Uterus (tissue), 2 donors: ENCODE measurements around the gene ASIC2.

Experiments
- POLR2A ChIP-seq, 2 donors: fragments of 450-650 bp; IDR thresholded peaks; one replicate each; pipeline ENCODE4 v1.6.1; 2016; ENCODE audit warnings: antibody characterized with exemption in 2 of 2, mild to moderate bottlenecking in 1 of 2, moderate library complexity in 1 of 2
- TF ChIP-seq, protein P1 (sequence below), 4 experiments: fragments of 200-600 bp in 2 of 4; fragments of 450-650 bp in 2 of 4; sonication (generic) in 2 of 4; IDR thresholded peaks; one replicate each; pipeline ENCODE4 v1.5.1; 2016 to 2019; ENCODE audit warnings: antibody characterized with exemption in 4 of 4, mild to moderate bottlenecking in 2 of 4, moderate library complexity in 1 of 4

DNA sequence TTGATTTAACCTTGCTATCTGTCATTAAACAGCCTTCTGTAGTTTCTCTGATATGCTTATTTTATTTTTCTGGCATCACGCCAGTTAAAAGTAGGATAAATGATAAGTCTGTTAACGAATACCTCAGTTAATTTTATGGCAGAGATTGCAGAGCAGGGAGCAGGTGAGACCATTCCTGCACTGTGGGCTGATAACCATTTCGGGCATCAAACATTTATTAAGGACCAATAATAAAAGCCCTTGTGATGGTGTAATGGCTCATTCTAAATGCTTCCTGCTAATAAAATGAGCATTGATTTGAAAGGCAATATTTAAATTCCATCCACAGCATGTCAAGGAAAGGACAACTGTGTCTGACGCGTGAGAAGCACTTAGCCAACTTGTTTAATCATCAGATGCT lies 94.1 kb downstream of the ASIC2 start:
- TF ChIP-seq, protein P1, sequence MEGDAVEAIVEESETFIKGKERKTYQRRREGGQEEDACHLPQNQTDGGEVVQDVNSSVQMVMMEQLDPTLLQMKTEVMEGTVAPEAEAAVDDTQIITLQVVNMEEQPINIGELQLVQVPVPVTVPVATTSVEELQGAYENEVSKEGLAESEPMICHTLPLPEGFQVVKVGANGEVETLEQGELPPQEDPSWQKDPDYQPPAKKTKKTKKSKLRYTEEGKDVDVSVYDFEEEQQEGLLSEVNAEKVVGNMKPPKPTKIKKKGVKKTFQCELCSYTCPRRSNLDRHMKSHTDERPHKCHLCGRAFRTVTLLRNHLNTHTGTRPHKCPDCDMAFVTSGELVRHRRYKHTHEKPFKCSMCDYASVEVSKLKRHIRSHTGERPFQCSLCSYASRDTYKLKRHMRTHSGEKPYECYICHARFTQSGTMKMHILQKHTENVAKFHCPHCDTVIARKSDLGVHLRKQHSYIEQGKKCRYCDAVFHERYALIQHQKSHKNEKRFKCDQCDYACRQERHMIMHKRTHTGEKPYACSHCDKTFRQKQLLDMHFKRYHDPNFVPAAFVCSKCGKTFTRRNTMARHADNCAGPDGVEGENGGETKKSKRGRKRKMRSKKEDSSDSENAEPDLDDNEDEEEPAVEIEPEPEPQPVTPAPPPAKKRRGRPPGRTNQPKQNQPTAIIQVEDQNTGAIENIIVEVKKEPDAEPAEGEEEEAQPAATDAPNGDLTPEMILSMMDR (IDR thresholded peaks at IDR 0.05), result no peak
- no peak for TF ChIP-seq POLR2A (IDR thresholded peaks at IDR 0.05)
